GM12892 (cell line): Measurements from ENCODE around the gene LIN28A.

Experiments
- POLR2A ChIP-seq: IDR thresholded peaks from 2 replicates; pipeline ENCODE4 v1.6.1; 2011; ENCODE audit warnings: low read depth, low read length, control low read depth
- POLR2AphosphoS5 ChIP-seq: IDR thresholded peaks from 2 replicates; pipeline ENCODE4 v1.6.1; 2011; ENCODE audit warnings: low read depth, low read length, control low read depth
- TAF1 ChIP-seq: IDR thresholded peaks from 2 replicates; pipeline ENCODE4 v1.6.1; 2011; ENCODE audit warnings: low read depth, mild to moderate bottlenecking, control low read depth, low read length, borderline replicate concordance

DNA sequence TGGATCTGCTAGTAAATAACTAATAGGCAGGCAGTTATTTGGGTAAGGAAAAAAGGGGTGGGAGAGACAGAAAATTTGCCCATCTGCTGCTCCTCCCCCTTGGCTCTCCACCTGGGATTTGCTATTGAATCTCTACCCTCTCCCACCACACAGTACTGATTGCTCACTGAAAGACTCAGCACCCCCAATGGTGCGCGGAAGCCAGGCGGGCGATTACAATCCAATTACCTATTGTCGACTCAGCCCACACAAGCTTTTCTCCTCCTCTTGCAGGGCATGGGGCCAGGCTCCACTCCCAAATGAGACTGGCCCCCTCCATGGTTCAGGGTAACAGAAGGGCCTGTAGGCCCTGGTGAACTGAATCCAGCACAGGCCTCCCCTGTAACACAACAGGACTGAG is 58.9 kb downstream of the LIN28A start:
- TF ChIP-seq TAF1 (no peak), POLR2AphosphoS5 (no peak), POLR2A (no peak)
